Activated naive CD8-positive, alpha-beta T cell treated with anti-CD3 and anti-CD28 coated beads for 36 hours (primary cell): ENCODE results near the gene CEMP1. TPM values are rescaled to one million over a fixed set of nuclear protein-coding genes. Genes with fewer than 3 reads are reported as not detected.
A peak's percentile ranks its signal among the peaks of the same experiment; 100 is the strongest.
"Not testable (repeated sequence)": the region's sequence is repeated elsewhere in the genome, so short reads cannot be mapped to it uniquely, and the experiment has no call there.

Experiments used
- DNase-seq: peaks from one replicate; pipeline ENCODE4 v3.0.0; 2021
- H3K27ac Mint-ChIP-seq: one replicate; pipeline ENCODE4 v1.8.0; 2022; ENCODE audit warnings: mild to moderate bottlenecking, moderate library complexity, mixed read lengths
- H3K27me3 Mint-ChIP-seq: one replicate; pipeline ENCODE4 v1.8.0; 2022; ENCODE audit warnings: mild to moderate bottlenecking, mixed read lengths
- H3K36me3 Mint-ChIP-seq: one replicate; pipeline ENCODE4 v1.8.0; 2021; ENCODE audit warnings: mild to moderate bottlenecking, mixed read lengths
- H3K4me1 Mint-ChIP-seq: one replicate; pipeline ENCODE4 v1.8.0; 2021; ENCODE audit warnings: mixed read lengths
- H3K4me3 Mint-ChIP-seq: one replicate; pipeline ENCODE4 v1.8.0; 2022; ENCODE audit warnings: mild to moderate bottlenecking, moderate library complexity, mixed read lengths
- H3K9me3 Mint-ChIP-seq: one replicate; pipeline ENCODE4 v1.8.0; 2022; ENCODE audit warnings: mixed read lengths
- total RNA-seq, 2 experiments: library from RNA; stranded (reverse); gene quantifications; one replicate each; pipeline ENCODE4 v1.2.3, GENCODE V29; 2021

The CEMP1 gene, protein sequence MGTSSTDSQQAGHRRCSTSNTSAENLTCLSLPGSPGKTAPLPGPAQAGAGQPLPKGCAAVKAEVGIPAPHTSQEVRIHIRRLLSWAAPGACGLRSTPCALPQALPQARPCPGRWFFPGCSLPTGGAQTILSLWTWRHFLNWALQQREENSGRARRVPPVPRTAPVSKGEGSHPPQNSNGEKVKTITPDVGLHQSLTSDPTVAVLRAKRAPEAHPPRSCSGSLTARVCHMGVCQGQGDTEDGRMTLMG
- total RNA-seq: not detected

DNA sequence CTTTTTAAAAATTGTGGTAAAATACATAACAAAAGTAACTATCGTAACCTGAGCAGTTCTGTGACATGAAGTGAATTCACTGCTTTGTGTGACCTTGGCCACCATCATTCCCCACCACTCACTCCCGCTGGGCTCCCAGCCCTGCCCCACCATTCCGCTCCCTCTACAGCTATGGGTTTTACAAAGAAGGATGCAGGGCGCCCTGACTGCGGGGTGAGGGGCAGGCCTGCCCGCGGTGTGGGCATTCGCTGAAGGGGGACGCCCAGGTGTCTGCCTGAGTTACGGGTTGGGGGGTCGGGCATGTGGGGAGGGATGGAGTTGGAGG lies at the start of gene CEMP1:
Gene CEMP1, minus strand, starts transcription at position 38 of the 325 bp plus-strand sequence. CDS start 335 bp downstream, outside the sequence.
- no peaks in the 10 kb centered on the region for H3K27me3 Mint-ChIP-seq
- peaks cover 2% of the 10 kb centered on the region for H3K36me3 Mint-ChIP-seq
- no peak for DNase-seq
- peak within 1 kb of the TSS; percentile 91 for H3K4me3 Mint-ChIP-seq
- peaks cover 15% of the 10 kb centered on the region for H3K4me1 Mint-ChIP-seq
- H3K9me3 Mint-ChIP-seq: no peaks in the 10 kb centered on the region
- H3K27ac Mint-ChIP-seq: peak within 1 kb of the TSS; percentile 97

DNA sequence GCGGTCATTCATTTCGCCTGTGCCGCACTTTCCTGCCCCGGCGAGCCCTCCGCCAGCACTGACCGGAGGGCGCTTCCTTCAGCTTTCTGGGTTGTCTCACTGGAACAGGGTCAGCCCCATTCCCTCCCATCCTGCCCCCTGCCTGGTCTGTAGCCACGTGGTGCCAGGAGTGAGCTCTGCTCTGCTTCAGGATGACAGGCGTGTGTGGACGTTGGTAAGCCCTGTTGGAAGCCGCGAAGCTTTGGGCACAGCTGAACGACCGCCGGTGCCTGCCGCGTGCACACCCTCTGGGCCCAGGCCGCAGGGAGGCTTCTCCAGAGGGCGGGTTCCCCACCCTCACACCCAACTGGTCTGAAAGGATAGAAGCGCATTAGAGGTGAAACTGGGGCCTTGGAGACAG lies 49.6 kb upstream of the CEMP1 start:
- H3K4me1 Mint-ChIP-seq, H3K27me3 Mint-ChIP-seq, H3K27ac Mint-ChIP-seq, H3K4me3 Mint-ChIP-seq, DNase-seq, H3K9me3 Mint-ChIP-seq, H3K36me3 Mint-ChIP-seq: not testable (repeated sequence)

DNA sequence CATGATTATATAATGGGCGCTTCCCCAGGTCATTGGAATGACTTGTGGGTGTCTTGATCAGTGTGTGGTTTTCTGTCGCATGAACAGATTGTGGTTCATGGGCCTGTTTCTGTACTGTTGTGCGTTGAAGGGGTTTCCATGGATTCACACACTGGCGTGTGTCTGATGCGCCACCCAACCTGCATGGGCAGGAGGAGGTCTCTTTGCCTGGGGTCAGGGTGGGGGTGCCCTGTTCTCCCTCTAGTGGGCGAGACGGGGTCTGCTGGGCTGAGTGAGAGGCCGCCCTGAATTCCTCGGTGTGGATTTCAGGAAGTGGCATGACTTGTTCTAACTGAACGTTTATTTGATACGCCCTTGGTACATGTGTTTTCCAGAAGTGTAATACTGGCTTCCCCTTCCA lies 48.9 kb upstream of the CEMP1 start:
- not testable (repeated sequence) for H3K27ac Mint-ChIP-seq, H3K27me3 Mint-ChIP-seq, H3K4me3 Mint-ChIP-seq, H3K9me3 Mint-ChIP-seq, H3K36me3 Mint-ChIP-seq, H3K4me1 Mint-ChIP-seq, DNase-seq

DNA sequence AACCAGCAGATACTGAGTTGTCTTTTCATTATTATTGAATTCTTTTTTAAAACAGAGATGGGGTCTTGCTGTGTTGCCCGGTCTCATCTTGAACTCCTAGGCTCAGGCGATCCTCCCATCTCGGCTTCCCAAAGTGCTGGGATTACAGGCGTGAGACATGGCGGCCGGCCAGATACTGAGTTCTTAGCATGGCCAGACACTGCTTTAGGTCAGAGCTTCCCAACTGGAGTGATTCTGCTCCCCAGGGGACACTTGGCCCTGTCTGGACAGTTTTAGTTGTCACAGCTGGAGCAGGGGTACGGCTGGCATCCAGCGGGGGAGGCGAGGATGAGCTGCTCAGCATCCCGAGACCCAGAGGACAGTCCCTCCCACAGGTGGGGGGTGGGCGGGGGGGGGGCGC lies 47.7 kb upstream of the CEMP1 start:
- not testable (repeated sequence) for H3K4me1 Mint-ChIP-seq, H3K27ac Mint-ChIP-seq, H3K36me3 Mint-ChIP-seq, H3K27me3 Mint-ChIP-seq, DNase-seq, H3K4me3 Mint-ChIP-seq, H3K9me3 Mint-ChIP-seq

DNA sequence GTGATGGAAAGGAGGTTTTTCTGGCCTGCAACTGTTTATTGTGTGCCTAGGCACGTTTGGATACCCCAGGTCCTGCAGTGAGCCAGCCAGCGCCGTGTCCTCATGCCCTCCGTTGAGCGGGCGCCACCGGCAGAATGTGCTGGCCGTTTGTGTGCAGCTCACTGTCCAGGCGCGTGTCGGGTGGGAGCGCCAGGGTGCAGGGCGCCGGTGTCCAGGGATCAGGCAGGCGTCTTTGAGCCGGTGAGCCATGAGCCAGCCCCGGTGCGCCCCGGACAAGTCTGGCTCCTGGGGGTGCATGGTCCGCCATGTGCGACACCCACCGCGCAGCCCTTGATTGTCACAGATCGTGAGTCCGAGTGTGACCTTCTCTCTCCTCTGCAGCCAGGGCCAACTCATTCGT lies 45.8 kb upstream of the CEMP1 start:
- H3K9me3 Mint-ChIP-seq, H3K4me1 Mint-ChIP-seq, H3K27me3 Mint-ChIP-seq, H3K27ac Mint-ChIP-seq, H3K4me3 Mint-ChIP-seq, H3K36me3 Mint-ChIP-seq, DNase-seq: not testable (repeated sequence)

DNA sequence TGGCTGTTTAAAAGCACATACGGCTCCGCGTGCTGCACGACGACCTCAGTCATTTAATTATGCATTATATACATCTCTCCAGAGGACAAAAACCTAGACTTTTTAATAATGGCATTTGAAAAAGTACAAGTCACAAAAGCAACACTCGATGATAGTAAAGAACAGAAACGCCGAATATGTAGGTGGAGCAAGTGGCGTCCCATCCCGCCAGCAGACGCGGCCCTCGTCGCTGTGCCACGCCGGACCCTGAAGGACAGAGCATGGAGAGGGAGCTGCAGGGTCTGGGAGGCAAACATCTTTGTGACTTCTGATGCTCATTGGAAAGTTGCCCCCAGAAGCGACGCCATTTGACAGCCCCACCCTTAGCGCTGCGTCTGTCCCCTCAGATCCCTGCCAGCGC lies 44.6 kb upstream of the CEMP1 start:
- not testable (repeated sequence) for H3K4me1 Mint-ChIP-seq, H3K9me3 Mint-ChIP-seq, H3K36me3 Mint-ChIP-seq, H3K27ac Mint-ChIP-seq, H3K27me3 Mint-ChIP-seq, H3K4me3 Mint-ChIP-seq, DNase-seq

DNA sequence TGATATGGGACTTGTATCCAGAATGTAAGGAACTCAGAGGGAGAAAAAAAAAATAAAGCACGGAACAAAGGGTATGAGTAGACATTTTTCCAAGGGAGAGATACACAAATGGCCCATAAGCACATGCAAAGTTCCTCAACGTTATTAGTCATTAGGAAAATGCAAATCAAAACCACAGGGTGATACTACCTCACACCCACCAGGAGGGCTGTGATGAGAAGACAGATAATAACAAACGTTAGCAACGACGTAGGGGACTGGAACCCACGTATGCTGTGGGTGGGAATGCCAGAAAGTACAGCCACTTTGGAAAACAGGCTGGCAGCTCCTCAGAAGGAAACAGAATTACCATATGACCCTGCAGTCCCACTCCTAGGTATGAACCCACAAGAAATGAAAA lies 41.5 kb upstream of the CEMP1 start:
- DNase-seq, H3K36me3 Mint-ChIP-seq, H3K27ac Mint-ChIP-seq, H3K4me1 Mint-ChIP-seq, H3K4me3 Mint-ChIP-seq, H3K9me3 Mint-ChIP-seq, H3K27me3 Mint-ChIP-seq: not testable (repeated sequence)

DNA sequence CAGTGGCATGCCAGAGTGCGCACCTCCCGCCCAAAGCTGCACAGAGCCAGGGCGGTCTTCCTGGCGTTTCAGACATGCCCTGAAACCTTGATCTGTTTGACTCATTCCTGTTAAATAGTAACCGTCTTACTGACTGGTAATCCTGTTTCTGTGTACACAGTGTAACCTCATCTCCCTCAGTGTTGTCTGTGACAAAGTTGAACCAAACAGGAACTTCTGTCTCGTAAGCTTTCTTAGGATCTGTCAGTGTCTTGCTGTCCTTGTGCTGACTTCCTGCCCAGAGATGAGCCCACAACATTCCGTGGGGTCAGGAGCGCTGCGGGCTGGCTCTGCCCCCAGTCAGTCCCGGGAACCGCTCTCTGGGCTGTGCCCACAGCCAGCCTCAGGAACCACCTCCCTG lies 37.4 kb upstream of the CEMP1 start:
- H3K36me3 Mint-ChIP-seq: not testable (repeated sequence)

DNA sequence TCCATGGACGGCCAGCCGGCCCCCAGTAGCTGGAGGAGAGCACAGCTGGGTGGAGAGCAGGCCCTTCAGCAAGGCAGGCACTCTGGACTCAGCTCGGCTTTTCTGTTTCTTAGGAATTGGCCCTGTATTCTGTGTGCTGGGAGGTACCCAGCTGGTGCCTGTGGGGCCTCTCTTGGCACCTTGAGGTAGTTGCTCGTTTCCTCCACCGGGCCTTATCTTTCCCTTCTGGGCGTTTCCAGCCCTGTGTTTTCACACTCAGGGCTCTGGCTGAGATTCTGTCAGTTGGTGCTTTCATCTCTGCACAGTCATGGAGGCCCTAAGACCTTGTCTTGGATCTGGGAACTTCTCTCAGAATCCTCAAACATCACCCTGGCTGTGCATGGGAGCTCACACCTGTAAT lies 36.3 kb upstream of the CEMP1 start:
- H3K27ac Mint-ChIP-seq, H3K4me3 Mint-ChIP-seq, DNase-seq, H3K36me3 Mint-ChIP-seq, H3K9me3 Mint-ChIP-seq, H3K4me1 Mint-ChIP-seq, H3K27me3 Mint-ChIP-seq: not testable (repeated sequence)

More for the DNA sequence above, 37.4 kb upstream of the CEMP1 start:
- not testable (repeated sequence) for H3K27me3 Mint-ChIP-seq, DNase-seq, H3K27ac Mint-ChIP-seq, H3K9me3 Mint-ChIP-seq, H3K4me3 Mint-ChIP-seq, H3K4me1 Mint-ChIP-seq

DNA sequence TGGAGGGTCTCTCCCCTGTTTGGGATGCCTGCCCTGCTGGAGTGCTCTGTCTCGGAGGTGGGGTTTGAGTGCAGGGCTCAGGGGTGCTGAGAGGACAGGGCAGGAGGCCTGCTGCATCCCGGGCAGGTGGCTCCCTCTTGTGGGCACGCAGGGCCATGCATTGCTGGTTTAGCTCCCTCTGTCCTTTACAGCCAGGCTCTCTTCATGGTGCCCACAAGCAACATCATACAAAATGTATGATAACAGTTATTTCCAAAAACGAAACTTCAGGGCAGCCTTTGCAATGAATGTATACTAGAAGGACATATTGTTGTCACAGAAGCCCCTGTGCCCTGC lies 29.6 kb upstream of the CEMP1 start:
- H3K4me3 Mint-ChIP-seq, H3K9me3 Mint-ChIP-seq, H3K27me3 Mint-ChIP-seq, H3K4me1 Mint-ChIP-seq, H3K36me3 Mint-ChIP-seq, H3K27ac Mint-ChIP-seq: not testable (repeated sequence)
- DNase-seq: peak; percentile 73

DNA sequence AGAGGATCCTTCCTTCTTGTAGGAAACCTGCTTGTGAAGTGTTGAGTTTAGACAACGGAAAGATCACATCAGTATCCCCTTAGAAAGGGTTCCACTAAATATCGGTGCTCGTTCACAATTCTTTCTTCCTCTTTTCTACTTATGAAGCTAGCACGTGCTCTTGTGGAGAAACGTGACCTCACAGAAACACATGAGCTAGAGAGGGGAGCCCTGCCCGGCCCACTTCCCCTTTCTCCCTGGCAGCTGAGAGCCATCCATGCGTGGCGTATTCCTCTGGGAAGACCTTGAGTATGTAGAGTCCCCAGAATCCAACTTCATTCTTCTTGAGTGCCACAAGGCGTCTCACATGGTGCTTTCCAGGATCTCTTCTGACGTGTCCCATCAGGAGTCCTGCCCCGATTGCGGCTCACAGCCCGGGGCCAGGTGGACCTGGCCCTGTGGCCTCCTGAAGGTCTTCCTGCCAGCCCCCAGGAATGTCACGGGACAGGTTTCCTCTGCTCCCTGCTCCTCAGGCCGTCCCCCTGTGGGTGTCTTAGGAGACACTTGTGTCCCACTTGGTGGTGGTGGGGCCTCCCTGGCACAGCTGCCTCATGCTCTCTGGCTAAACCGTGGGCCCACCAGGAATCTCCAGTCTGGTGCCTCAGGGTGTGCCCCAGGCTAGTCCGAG lies 29.1 kb upstream of the CEMP1 start:
- H3K27ac Mint-ChIP-seq, H3K4me3 Mint-ChIP-seq, H3K9me3 Mint-ChIP-seq, H3K4me1 Mint-ChIP-seq, H3K36me3 Mint-ChIP-seq, DNase-seq, H3K27me3 Mint-ChIP-seq: not testable (repeated sequence)

DNA sequence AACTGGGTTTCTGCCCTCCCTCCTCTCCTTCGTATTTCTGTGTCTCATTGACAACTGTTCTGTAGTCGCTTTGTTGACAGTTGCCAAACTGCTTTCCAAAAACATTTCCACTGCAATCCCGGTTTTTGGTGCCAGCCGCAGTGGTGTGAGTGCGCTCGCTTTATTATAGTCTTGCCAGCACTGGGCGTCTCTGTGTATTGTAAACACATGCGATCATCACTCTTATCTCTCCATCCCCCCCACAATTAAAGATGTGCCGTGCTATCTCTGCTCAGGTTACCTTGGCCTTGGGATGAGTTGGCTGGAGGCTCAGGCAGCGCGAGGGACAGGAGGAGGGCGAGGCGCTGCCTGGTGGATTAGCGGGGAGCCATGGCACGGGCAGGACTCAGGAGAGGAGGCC lies 25.9 kb upstream of the CEMP1 start:
- H3K4me3 Mint-ChIP-seq, H3K9me3 Mint-ChIP-seq, DNase-seq, H3K4me1 Mint-ChIP-seq, H3K27me3 Mint-ChIP-seq, H3K27ac Mint-ChIP-seq, H3K36me3 Mint-ChIP-seq: not testable (repeated sequence)

DNA sequence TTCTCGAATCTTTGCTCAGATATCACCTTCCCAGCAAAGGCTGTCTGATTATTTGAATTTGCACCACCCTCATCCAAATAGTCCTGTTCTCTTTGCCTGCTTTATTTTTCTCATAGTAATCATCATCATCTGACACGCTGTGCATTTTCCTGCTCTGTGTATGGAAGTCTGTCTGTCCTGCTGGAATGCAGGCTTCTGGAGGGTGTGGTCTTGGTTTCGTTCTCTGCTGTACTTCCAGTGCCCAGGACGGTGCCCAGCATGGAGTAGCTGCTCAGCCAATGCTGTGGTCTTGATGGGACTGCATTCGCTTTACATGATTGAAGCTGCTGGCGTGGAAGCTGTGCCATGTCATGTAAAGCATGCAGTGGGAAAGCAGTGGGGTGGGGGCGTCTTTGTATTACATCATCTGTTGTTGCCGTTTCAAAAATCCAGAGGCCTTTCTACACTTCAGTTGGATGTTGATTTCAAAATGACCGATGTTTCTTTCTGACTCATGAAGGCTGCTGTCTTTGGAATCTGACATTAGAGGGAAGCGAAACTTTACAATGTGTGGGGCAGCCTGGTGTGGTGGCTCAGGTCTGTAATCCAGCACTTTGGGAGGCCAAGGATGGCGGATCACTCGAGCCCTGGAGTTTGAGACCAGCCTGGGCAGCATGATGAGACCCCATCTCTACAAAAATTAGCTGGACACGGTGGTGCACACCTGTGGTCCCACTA lies 23.7 kb upstream of the CEMP1 start:
- H3K9me3 Mint-ChIP-seq, H3K27ac Mint-ChIP-seq, H3K4me1 Mint-ChIP-seq, H3K36me3 Mint-ChIP-seq, DNase-seq, H3K27me3 Mint-ChIP-seq, H3K4me3 Mint-ChIP-seq: not testable (repeated sequence)

DNA sequence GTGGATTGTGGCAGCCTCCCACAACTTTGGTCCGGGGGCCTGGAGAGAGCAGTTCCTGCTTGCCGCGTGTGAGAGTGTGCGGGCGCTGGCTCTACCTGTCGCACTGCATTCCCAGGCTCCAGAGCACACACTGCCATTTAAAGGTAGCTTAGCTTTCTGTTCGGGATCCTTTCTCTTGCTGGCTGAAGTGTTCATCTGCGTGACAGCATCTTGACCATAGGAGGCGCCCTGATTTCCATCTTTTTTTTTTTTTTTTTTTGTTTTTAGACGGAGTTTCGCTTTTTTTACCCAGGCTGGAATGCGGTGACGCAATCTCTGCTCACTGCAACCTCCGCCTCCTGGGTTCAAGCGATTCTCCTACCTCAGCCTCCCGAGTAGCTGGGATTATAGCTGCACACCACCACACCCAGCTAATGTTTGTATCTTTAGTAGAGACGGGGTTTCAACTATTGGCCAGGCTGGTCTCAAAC lies 20.2 kb upstream of the CEMP1 start:
- H3K27ac Mint-ChIP-seq, H3K27me3 Mint-ChIP-seq, H3K4me1 Mint-ChIP-seq, H3K4me3 Mint-ChIP-seq, DNase-seq, H3K9me3 Mint-ChIP-seq, H3K36me3 Mint-ChIP-seq: not testable (repeated sequence)

DNA sequence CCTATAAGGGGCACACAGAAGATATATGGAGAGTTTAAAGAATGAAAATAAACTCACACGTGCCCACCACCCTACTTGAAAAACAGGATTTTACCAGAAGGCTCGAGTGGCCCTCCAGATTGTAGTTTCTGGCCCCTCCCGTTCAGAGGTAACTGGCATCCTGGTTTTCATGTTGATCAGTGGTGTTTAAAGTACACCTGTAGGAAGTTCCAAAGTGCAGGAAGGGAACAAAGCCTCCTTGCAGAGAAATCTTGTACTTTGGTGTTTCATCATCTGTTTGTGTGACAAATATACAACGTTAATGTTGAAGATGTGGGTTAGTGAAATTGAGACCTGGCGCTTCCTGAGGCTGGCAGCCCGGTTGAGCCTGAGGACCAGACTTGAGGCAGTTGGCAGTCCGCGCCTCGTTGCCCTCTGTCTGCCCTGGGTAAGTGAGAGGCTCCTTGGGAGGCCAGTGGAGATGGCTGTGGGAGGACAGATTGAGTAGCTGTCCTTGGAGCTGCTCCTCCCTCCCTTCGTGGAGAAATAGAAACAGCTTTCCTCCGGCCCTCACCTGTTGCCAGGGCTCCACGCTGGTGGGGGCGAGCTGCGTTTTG lies 19.2 kb upstream of the CEMP1 start:
- H3K4me3 Mint-ChIP-seq, H3K4me1 Mint-ChIP-seq, H3K27me3 Mint-ChIP-seq, H3K27ac Mint-ChIP-seq, H3K36me3 Mint-ChIP-seq, DNase-seq, H3K9me3 Mint-ChIP-seq: not testable (repeated sequence)

DNA sequence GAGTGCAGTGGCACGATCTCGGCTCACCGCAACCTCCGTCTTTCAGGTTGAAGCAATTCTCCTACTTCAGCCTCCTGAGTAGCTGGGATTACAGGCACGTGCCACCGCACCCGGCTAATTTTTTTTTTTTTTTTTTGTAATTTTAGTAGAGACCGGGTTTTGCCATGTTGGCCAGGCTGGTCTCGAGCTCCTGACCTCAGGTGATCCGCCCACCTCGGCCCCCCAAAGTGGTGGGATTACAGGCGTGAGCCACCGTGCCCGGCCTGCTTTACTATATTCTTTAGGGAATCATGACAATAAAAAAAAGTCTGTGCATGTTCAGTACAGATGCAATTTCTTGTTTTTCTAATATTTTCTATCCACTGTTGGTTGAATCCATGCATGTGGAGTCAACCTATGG lies 12.6 kb upstream of the CEMP1 start:
- not testable (repeated sequence) for H3K4me3 Mint-ChIP-seq, DNase-seq, H3K27ac Mint-ChIP-seq, H3K9me3 Mint-ChIP-seq, H3K27me3 Mint-ChIP-seq, H3K36me3 Mint-ChIP-seq
- H3K4me1 Mint-ChIP-seq: peaks cover 31% of the 10 kb centered on the region
